WTC11 (cell line): Measurements from ENCODE around the gene BRD1.

Source experiments
- CTCF ChIP-seq: fragments of 200-600 bp; IDR thresholded peaks from 2 replicates; pipeline ENCODE4 v1.8.0; 2022; ENCODE audit warnings: antibody characterized with exemption
- TF ChIP-seq, protein P1 (sequence below): fragments of 250-450 bp; sonication (Bioruptor Pico); IDR thresholded peaks from 2 replicates; pipeline ENCODE4 v1.9.0; 2021; ENCODE audit warnings: mild to moderate bottlenecking

GRCh38 chr22:49777569-49778249 lies 50.0 kb downstream of the BRD1 start:
- TF ChIP-seq CTCF: no peak
- TF ChIP-seq, protein P1, sequence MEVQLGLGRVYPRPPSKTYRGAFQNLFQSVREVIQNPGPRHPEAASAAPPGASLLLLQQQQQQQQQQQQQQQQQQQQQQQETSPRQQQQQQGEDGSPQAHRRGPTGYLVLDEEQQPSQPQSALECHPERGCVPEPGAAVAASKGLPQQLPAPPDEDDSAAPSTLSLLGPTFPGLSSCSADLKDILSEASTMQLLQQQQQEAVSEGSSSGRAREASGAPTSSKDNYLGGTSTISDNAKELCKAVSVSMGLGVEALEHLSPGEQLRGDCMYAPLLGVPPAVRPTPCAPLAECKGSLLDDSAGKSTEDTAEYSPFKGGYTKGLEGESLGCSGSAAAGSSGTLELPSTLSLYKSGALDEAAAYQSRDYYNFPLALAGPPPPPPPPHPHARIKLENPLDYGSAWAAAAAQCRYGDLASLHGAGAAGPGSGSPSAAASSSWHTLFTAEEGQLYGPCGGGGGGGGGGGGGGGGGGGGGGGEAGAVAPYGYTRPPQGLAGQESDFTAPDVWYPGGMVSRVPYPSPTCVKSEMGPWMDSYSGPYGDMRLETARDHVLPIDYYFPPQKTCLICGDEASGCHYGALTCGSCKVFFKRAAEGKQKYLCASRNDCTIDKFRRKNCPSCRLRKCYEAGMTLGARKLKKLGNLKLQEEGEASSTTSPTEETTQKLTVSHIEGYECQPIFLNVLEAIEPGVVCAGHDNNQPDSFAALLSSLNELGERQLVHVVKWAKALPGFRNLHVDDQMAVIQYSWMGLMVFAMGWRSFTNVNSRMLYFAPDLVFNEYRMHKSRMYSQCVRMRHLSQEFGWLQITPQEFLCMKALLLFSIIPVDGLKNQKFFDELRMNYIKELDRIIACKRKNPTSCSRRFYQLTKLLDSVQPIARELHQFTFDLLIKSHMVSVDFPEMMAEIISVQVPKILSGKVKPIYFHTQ (CRISPR knock-in tag): no peak
